Measurements from ENCODE around the gene SLC25A13.

- TF ChIP-seq CTCF (IDR thresholded peaks at IDR 0.05) (no peak), USF2 (CRISPR knock-in tag; IDR thresholded peaks at IDR 0.05) (no peak), ZNF232 (CRISPR knock-in tag; IDR thresholded peaks at IDR 0.05) (no peak), ZNF121 (CRISPR knock-in tag; IDR thresholded peaks at IDR 0.05) (no peak), NR2C2 (CRISPR knock-in tag; IDR thresholded peaks at IDR 0.05) (no peak), CBFB (CRISPR knock-in tag; IDR thresholded peaks at IDR 0.05; ENCODE audit: low read depth) (no peak), E2F1 (CRISPR knock-in tag; IDR thresholded peaks at IDR 0.05) (no peak), CREB1 (CRISPR knock-in tag; IDR thresholded peaks at IDR 0.05) (no peak)
- TF ChIP-seq, protein P1, sequence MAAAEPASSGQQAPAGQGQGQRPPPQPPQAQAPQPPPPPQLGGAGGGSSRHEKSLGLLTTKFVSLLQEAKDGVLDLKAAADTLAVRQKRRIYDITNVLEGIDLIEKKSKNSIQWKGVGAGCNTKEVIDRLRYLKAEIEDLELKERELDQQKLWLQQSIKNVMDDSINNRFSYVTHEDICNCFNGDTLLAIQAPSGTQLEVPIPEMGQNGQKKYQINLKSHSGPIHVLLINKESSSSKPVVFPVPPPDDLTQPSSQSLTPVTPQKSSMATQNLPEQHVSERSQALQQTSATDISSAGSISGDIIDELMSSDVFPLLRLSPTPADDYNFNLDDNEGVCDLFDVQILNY (CRISPR knock-in tag; IDR thresholded peaks at IDR 0.05): no peak
- TF ChIP-seq, protein P2, sequence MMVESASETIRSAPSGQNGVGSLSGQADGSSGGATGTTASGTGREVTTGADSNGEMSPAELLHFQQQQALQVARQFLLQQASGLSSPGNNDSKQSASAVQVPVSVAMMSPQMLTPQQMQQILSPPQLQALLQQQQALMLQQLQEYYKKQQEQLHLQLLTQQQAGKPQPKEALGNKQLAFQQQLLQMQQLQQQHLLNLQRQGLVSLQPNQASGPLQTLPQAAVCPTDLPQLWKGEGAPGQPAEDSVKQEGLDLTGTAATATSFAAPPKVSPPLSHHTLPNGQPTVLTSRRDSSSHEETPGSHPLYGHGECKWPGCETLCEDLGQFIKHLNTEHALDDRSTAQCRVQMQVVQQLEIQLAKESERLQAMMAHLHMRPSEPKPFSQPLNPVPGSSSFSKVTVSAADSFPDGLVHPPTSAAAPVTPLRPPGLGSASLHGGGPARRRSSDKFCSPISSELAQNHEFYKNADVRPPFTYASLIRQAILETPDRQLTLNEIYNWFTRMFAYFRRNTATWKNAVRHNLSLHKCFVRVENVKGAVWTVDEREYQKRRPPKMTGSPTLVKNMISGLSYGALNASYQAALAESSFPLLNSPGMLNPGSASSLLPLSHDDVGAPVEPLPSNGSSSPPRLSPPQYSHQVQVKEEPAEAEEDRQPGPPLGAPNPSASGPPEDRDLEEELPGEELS (CRISPR knock-in tag; IDR thresholded peaks at IDR 0.05): no peak
Observed at GRCh38 chr7:96330193-96330592, 8.3 kb upstream of the SLC25A13 start.
